SK-N-SH (cell line): ENCODE results near the gene SRSF12. TPM values are rescaled to one million over a fixed set of nuclear protein-coding genes. Genes with fewer than 3 reads are reported as not detected.

Experiments used
- CTCF ChIA-PET: fragments of 300-600, 350-600 bp; formaldehyde crosslinking; extraction: SDS; loops from one replicate; lab custom pipeline; 2021; lab: Yijun Ruan, JAX
- POLR2A ChIA-PET: fragments of 350-600 bp; sonication (Branson Sonifier 250); formaldehyde crosslinking; extraction: SDS; loops from one replicate; lab custom pipeline; 2020; ENCODE audit warnings: antibody characterized with exemption, inconsistent platforms; lab: Yijun Ruan, JAX
- DNase-seq: peaks from one replicate; pipeline ENCODE4 v3.0.0; 2012
- H2AFZ ChIP-seq: fragments of 200-600 bp; sonication (generic); 2 replicates; pipeline ENCODE4 v1.8.1; 2016; ENCODE audit warnings: antibody characterized with exemption, mild to moderate bottlenecking, low read depth
- H3F3A ChIP-seq: fragments of 200-600 bp; sonication (generic); replicated peaks from 2 replicates; pipeline ENCODE3; 2016; ENCODE audit warnings: antibody characterized with exemption, mild to moderate bottlenecking; ENCODE audit not compliant: insufficient read depth
- H3K27ac ChIP-seq, 2 experiments: fragments of 200-500 bp in 1 of 2; fragments of 200-600 bp in 1 of 2; sonication (Bioruptor generic) in 1 of 2; sonication (generic), shearing (Covaris generic) in 1 of 2; 2 replicates each; pipeline versions ENCODE4 v1.5.1 to v1.6.1; 2014 to 2016; ENCODE audit warnings: low read depth in 2 of 2, inconsistent platforms in 1 of 2, low read length in 1 of 2, mild to moderate bottlenecking in 1 of 2, mixed read lengths in 1 of 2
- H3K27me3 ChIP-seq: fragments of 200-600 bp; sonication (generic), shearing (Covaris generic); 2 replicates; pipeline ENCODE4 v1.6.1; 2016; ENCODE audit warnings: mixed run types; ENCODE audit not compliant: insufficient read depth
- H3K36me3 ChIP-seq, 2 experiments: fragments of 200-500 bp in 1 of 2; fragments of 200-600 bp in 1 of 2; sonication (Bioruptor generic) in 1 of 2; sonication (generic) in 1 of 2; replicated peaks in 1 of 2; 2 replicates each; pipeline versions ENCODE3 to v1.5.1; 2014 to 2016; ENCODE audit warnings: low read length in 1 of 2, mild to moderate bottlenecking in 1 of 2; ENCODE audit not compliant: insufficient read depth in 2 of 2, control insufficient read depth in 1 of 2
- H3K4me1 ChIP-seq, 2 experiments: fragments of 200-500 bp in 1 of 2; fragments of 200-600 bp in 1 of 2; sonication (Bioruptor generic) in 1 of 2; sonication (generic), shearing (Covaris generic) in 1 of 2; 2 replicates each; pipeline versions ENCODE4 v1.5.1 to v1.6.1; 2014 to 2016; ENCODE audit warnings: low read depth in 1 of 2, low read length in 1 of 2, mixed run types in 1 of 2; ENCODE audit not compliant: insufficient read depth in 2 of 2, control insufficient read depth in 1 of 2
- H3K4me2 ChIP-seq: fragments of 200-600 bp; sonication (generic), shearing (Covaris generic); 2 replicates; pipeline ENCODE4 v1.6.1; 2017; ENCODE audit warnings: mixed run types
- H3K4me3 ChIP-seq, 2 experiments: fragments of 200-500 bp in 1 of 2; fragments of 200-600 bp in 1 of 2; sonication (Bioruptor generic) in 1 of 2; sonication (generic), shearing (Covaris generic) in 1 of 2; 2 replicates each; pipeline versions ENCODE4 v1.5.1 to v1.8.1; 2014 to 2016; ENCODE audit warnings: low read depth in 2 of 2, inconsistent platforms in 1 of 2, low read length in 1 of 2, mild to moderate bottlenecking in 1 of 2, mixed read lengths in 1 of 2, moderate library complexity in 1 of 2
- H3K79me2 ChIP-seq: fragments of 200-600 bp; sonication (generic); 2 replicates; pipeline ENCODE4 v1.8.1; 2017; ENCODE audit warnings: mild to moderate bottlenecking; ENCODE audit not compliant: insufficient read depth
- H3K9ac ChIP-seq: fragments of 200-600 bp; sonication (generic); 2 replicates; pipeline ENCODE4 v1.6.1; 2017; ENCODE audit warnings: mixed run types
- H3K9me2 ChIP-seq: fragments of 200-600 bp; sonication (generic); 2 replicates; pipeline ENCODE4 v1.6.1; 2017; ENCODE audit warnings: mixed run types
- H3K9me3 ChIP-seq: fragments of 200-600 bp; sonication (generic); 2 replicates; pipeline ENCODE4 v1.6.1; 2017; ENCODE audit warnings: mixed run types, mild to moderate bottlenecking, moderate library complexity
- H4K20me1 ChIP-seq: fragments of 200-600 bp; sonication (generic); 2 replicates; pipeline ENCODE4 v1.6.1; 2017; ENCODE audit warnings: mild to moderate bottlenecking, mixed run types; ENCODE audit not compliant: insufficient read depth
- ELF1 ChIP-seq: IDR thresholded peaks from 2 replicates; pipeline ENCODE4 v1.4.0; 2012
- EZH2phosphoT487 ChIP-seq: fragments of 200-600 bp; sonication (generic); IDR thresholded peaks from 2 replicates; pipeline ENCODE4 v1.6.1; 2017; ENCODE audit warnings: low read depth, mixed run types, mild to moderate bottlenecking, antibody characterized with exemption, moderate library complexity, borderline replicate concordance
- FOSL2 ChIP-seq: IDR thresholded peaks from 2 replicates; pipeline ENCODE4 v1.4.0; 2012; ENCODE audit warnings: low read depth, mild to moderate bottlenecking, moderate library complexity, borderline replicate concordance
- FOXJ3 ChIP-seq: sonication (generic); formaldehyde crosslinking; IDR thresholded peaks from 2 replicates; pipeline ENCODE4 v1.5.1; 2020; ENCODE audit warnings: mild to moderate bottlenecking, missing genetic modification reagents
- FOXM1 ChIP-seq: IDR thresholded peaks from 2 replicates; pipeline ENCODE4 v1.4.0; 2012; ENCODE audit warnings: low read depth, mild to moderate bottlenecking
- JUND ChIP-seq: IDR thresholded peaks from 2 replicates; pipeline ENCODE4 v1.4.0; 2012
- MXI1 ChIP-seq: IDR thresholded peaks from 2 replicates; pipeline ENCODE4 v1.6.1; 2012; ENCODE audit warnings: mild to moderate bottlenecking, low read depth, low read length, improper control_type of control experiment
- NFIC ChIP-seq: IDR thresholded peaks from 2 replicates; pipeline ENCODE4 v1.4.0; 2012; ENCODE audit warnings: borderline replicate concordance
- POLR2AphosphoS5 ChIP-seq: IDR thresholded peaks from 2 replicates; pipeline ENCODE4 v1.6.1; 2012; ENCODE audit warnings: low read depth, low read length
- RCOR1 ChIP-seq: fragments of 150-350 bp; IDR thresholded peaks from 2 replicates; pipeline ENCODE4 v1.6.1; 2017; ENCODE audit warnings: antibody characterized with exemption, low read length
- RXRA ChIP-seq: IDR thresholded peaks from 2 replicates; pipeline ENCODE4 v1.4.0; 2012; ENCODE audit warnings: low read depth, mild to moderate bottlenecking, borderline replicate concordance
- SIN3A ChIP-seq: IDR thresholded peaks from 2 replicates; pipeline ENCODE4 v1.6.1; 2012; ENCODE audit warnings: low read depth, mild to moderate bottlenecking, low read length, moderate library complexity, borderline replicate concordance
- SMC3 ChIP-seq: IDR thresholded peaks from 2 replicates; pipeline ENCODE4 v1.6.1; 2012; ENCODE audit warnings: low read depth, low read length, improper control_type of control experiment
- TCF12 ChIP-seq: IDR thresholded peaks from 2 replicates; pipeline ENCODE4 v1.4.0; 2012
- WGBS: methylation state at CpG from one replicate; pipeline ENCODE4 v1.1.6; 2017; ENCODE audit warnings: low lambda C conversion rate; 5-methylcytosine and 5-hydroxymethylcytosine counted together
- polyA plus RNA-seq, 3 experiments: library from polyadenylated mRNA; depleted of rRNA; stranded (reverse); fragments of >200 nt; gene quantifications; 2 replicates each; pipeline ENCODE4 v1.2.3, GENCODE V29; 2012
- TF ChIP-seq, protein P1 (sequence below): IDR thresholded peaks from 2 replicates; pipeline ENCODE4 v1.4.0; 2012; ENCODE audit warnings: low read depth, borderline replicate concordance
- TF ChIP-seq, protein P2 (sequence below): fragments of 150-350 bp; IDR thresholded peaks from 2 replicates; pipeline ENCODE4 v1.6.1; 2016; ENCODE audit warnings: mild to moderate bottlenecking, low read depth, low read length
- TF ChIP-seq, protein P3 (sequence below): fragments of 150-350 bp; IDR thresholded peaks from 2 replicates; pipeline ENCODE4 v1.6.1; 2017; ENCODE audit warnings: antibody characterized with exemption, low read length, low read depth, borderline replicate concordance
- TF ChIP-seq, protein P4 (sequence below): IDR thresholded peaks from 2 replicates; pipeline ENCODE4 v1.4.0; 2012; ENCODE audit warnings: low read depth
- TF ChIP-seq, protein P5 (sequence below): fragments of 200-600 bp; sonication (generic); IDR thresholded peaks from 2 replicates; pipeline ENCODE4 v1.6.1; 2017; ENCODE audit warnings: antibody characterized with exemption, mild to moderate bottlenecking, moderate library complexity

Gene SRSF12
- polyA plus RNA-seq, 1 of the 3 experiments (the other 2 are of a cell fraction): 1.1 TPM

DNA sequence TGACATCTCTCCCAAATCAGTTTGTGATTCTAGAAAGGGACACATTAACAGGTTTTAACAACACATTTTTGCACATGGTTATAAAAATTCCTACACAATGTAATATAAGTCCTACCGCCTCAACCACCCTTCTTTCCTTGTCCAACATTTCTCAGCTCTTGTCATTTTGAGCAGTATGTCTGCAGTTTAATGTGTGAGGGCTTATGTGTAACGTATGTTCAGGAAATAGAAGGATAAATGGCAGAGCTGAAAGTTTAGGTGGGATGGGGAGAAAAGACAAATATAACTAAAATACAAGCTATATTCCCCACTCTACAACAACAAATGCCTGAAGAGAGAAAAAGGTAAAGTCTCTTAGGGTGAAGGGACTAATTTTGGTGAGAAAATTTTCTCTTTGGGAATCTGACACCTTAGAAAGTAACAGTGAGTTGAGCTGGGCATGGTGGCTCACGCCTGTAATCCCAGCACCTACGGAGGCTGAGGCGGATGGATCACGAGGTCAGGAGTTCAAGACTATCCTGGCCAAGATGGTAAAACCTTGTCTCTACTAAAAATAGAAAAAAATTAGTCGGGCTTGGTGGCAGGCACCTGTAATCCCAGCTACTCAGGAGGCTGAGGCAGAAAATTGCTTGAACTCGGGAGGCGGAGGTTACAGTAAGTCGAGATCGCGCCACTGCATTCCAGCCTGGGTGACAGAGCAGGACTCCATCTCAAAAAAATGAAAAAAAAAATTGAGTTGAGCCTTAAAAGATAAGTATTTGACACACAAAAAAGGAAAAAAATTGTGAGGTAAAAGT is 32.3 kb downstream of the SRSF12 start:
- Histone ChIP-seq H2AFZ (no peak overlapping the region), H3K36me3 (peaks cover 22 to 35% of the 10 kb centered on the region in 2 experiments), H3K4me3 (no peak overlapping the region), H4K20me1 (peaks cover 62% of the 10 kb centered on the region), H3K9me3 (no peaks in the 10 kb centered on the region), H3K9me2 (no peaks in the 10 kb centered on the region), H3K9ac (no peak overlapping the region), H3F3A (peaks cover 7% of the 10 kb centered on the region), H3K4me2 (no peak overlapping the region), H3K79me2 (peaks cover 50% of the 10 kb centered on the region), H3K27ac (no peak overlapping the region), H3K27me3 (no peaks in the 10 kb centered on the region), H3K4me1 (peaks cover 4 to 18% of the 10 kb centered on the region in 2 experiments; a peak in 2 of 4 replicates)
- WGBS: 97% methylated on average over 12 of the region's 12 CpGs
- TF ChIP-seq FOXM1 (no peak), TCF12 (no peak), POLR2AphosphoS5 (no peak), RCOR1 (no peak), MXI1 (no peak), ELF1 (no peak), JUND (no peak), NFIC (no peak), RXRA (no peak), FOXJ3 (no peak), EZH2phosphoT487 (no peak), SMC3 (no peak), FOSL2 (no peak), SIN3A (no peak)
- TF ChIP-seq, protein P1, sequence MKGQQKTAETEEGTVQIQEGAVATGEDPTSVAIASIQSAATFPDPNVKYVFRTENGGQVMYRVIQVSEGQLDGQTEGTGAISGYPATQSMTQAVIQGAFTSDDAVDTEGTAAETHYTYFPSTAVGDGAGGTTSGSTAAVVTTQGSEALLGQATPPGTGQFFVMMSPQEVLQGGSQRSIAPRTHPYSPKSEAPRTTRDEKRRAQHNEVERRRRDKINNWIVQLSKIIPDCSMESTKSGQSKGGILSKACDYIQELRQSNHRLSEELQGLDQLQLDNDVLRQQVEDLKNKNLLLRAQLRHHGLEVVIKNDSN: no peak
- TF ChIP-seq, protein P2, sequence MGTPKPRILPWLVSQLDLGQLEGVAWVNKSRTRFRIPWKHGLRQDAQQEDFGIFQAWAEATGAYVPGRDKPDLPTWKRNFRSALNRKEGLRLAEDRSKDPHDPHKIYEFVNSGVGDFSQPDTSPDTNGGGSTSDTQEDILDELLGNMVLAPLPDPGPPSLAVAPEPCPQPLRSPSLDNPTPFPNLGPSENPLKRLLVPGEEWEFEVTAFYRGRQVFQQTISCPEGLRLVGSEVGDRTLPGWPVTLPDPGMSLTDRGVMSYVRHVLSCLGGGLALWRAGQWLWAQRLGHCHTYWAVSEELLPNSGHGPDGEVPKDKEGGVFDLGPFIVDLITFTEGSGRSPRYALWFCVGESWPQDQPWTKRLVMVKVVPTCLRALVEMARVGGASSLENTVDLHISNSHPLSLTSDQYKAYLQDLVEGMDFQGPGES: no peak
- TF ChIP-seq, protein P3, sequence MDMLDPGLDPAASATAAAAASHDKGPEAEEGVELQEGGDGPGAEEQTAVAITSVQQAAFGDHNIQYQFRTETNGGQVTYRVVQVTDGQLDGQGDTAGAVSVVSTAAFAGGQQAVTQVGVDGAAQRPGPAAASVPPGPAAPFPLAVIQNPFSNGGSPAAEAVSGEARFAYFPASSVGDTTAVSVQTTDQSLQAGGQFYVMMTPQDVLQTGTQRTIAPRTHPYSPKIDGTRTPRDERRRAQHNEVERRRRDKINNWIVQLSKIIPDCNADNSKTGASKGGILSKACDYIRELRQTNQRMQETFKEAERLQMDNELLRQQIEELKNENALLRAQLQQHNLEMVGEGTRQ: no peak
- TF ChIP-seq, protein P4, sequence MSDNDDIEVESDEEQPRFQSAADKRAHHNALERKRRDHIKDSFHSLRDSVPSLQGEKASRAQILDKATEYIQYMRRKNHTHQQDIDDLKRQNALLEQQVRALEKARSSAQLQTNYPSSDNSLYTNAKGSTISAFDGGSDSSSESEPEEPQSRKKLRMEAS: no peak
- TF ChIP-seq, protein P5, sequence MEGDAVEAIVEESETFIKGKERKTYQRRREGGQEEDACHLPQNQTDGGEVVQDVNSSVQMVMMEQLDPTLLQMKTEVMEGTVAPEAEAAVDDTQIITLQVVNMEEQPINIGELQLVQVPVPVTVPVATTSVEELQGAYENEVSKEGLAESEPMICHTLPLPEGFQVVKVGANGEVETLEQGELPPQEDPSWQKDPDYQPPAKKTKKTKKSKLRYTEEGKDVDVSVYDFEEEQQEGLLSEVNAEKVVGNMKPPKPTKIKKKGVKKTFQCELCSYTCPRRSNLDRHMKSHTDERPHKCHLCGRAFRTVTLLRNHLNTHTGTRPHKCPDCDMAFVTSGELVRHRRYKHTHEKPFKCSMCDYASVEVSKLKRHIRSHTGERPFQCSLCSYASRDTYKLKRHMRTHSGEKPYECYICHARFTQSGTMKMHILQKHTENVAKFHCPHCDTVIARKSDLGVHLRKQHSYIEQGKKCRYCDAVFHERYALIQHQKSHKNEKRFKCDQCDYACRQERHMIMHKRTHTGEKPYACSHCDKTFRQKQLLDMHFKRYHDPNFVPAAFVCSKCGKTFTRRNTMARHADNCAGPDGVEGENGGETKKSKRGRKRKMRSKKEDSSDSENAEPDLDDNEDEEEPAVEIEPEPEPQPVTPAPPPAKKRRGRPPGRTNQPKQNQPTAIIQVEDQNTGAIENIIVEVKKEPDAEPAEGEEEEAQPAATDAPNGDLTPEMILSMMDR: no peak
- no peak for DNase-seq
- ChIA-PET CTCF (interaction anchor here (1.0 to 8.8 kb wide), 3 partner anchors 13 to 103 kb away, joined by 3 to 53 read pairs (median 5); partner anchors contain the start of gene SRSF12), POLR2A (interaction anchor here (0.8 kb wide), 1 partner anchor 32 kb away, joined by 3 read pairs; no protein-coding TSS in a partner anchor)
